Lower leg skin (tissue), 3 donors: ENCODE data around the gene CCNT2.

Experiments
- CTCF ChIP-seq, 3 donors: fragments of 450-650 bp; IDR thresholded peaks; one replicate each; pipeline ENCODE4 v1.5.1; 2016; ENCODE audit warnings: antibody characterized with exemption in 3 of 3, mild to moderate bottlenecking in 3 of 3, moderate library complexity in 2 of 3
- POLR2A ChIP-seq, 2 donors: fragments of 450-650 bp; IDR thresholded peaks; one replicate each; pipeline ENCODE4 v1.6.1; 2016 to 2017; ENCODE audit warnings: antibody characterized with exemption in 2 of 2, mild to moderate bottlenecking in 1 of 2, moderate library complexity in 1 of 2

DNA sequence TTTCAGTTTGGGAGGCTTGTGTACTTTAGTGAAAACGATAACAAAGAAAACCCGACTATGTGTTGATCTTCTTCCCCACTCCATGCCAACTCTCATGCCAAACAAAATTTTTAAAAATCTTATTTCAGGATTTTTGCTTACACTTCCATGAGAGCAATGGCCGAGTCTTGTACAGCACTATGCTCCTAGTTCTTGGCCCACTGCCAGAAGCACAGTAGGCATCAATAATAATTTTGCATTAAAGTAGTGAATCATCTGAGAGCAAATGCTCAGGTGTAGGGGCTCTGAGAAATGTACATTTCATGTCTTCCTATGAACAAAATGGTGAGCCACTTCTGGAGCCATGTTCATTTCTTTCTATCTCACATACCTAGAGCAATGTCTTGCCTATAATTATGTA lies 66.4 kb downstream of the CCNT2 start:
- no peak for TF ChIP-seq CTCF (IDR thresholded peaks at IDR 0.05)
- TF ChIP-seq POLR2A (IDR thresholded peaks at IDR 0.05), result no peak
